Progenitor cell of endocrine pancreas (in vitro differentiated cells): ENCODE results near the gene MBP. TPM values are rescaled to one million over a fixed set of nuclear protein-coding genes. Genes with fewer than 3 reads are reported as not detected.

Source experiments
- DNase-seq: peaks from one replicate; pipeline ENCODE4 v3.0.0; 2021; ENCODE audit warnings: low spot score; ENCODE audit not compliant: unreplicated experiment
- H3K27ac Mint-ChIP-seq: 2 replicates; pipeline ENCODE4 v1.8.0; 2021; ENCODE audit warnings: mild to moderate bottlenecking, moderate library complexity, mixed read lengths
- H3K27me3 Mint-ChIP-seq: 2 replicates; pipeline ENCODE4 v1.8.0; 2021; ENCODE audit warnings: mixed read lengths
- H3K36me3 Mint-ChIP-seq: 2 replicates; pipeline ENCODE4 v1.8.0; 2022; ENCODE audit warnings: mixed read lengths; ENCODE audit not compliant: insufficient read depth
- H3K4me1 Mint-ChIP-seq: 2 replicates; pipeline ENCODE4 v1.8.0; 2021; ENCODE audit warnings: low read depth, mixed read lengths
- H3K4me3 Mint-ChIP-seq: 2 replicates; pipeline ENCODE4 v1.8.0; 2021; ENCODE audit warnings: low read depth, mild to moderate bottlenecking, moderate library complexity, mixed read lengths
- H3K9me3 Mint-ChIP-seq: 2 replicates; pipeline ENCODE4 v1.8.0; 2021; ENCODE audit warnings: low read depth, mixed read lengths
- total RNA-seq: library from RNA; stranded (reverse); gene quantifications from 2 replicates; pipeline ENCODE4 v1.2.1, GENCODE V29; 2021
- TF ChIP-seq, protein P1 (sequence below): fragments of 200-600 bp; sonication (generic); IDR thresholded peaks from one replicate; pipeline ENCODE4 v1.5.0; 2021; ENCODE audit warnings: antibody characterized with exemption, mild to moderate bottlenecking; ENCODE audit not compliant: unreplicated experiment

The MBP gene
- total RNA-seq, 1 donor from 2014 or later: 38.4 TPM

DNA sequence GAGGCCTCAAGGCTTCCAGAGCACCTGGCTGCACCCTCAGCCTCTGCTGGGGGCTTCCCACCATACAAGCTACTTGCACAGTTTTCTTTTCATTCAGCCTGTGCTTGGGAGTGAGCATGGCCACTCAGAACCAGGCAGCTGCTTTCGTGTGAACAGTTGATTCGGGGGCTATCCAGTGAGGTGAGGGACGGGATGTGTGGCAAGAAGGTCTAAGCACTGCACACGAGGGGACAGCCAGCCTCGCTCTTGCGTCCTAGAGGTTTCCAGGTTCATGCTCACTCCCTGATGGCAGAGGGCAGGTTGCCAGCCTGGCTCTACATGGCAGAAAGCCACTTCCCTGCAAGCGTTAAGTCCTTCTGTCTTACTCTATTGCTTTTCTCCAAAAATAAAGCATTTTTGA, 146.2 kb downstream of the MBP start:
- Mint-ChIP-seq H3K4me3 (no peak overlapping the region), H3K36me3 (no peaks in the 10 kb centered on the region), H3K9me3 (no peaks in the 10 kb centered on the region), H3K4me1 (peaks cover 9% of the 10 kb centered on the region), H3K27ac (no peak overlapping the region), H3K27me3 (no peaks in the 10 kb centered on the region)
- TF ChIP-seq, protein P1, sequence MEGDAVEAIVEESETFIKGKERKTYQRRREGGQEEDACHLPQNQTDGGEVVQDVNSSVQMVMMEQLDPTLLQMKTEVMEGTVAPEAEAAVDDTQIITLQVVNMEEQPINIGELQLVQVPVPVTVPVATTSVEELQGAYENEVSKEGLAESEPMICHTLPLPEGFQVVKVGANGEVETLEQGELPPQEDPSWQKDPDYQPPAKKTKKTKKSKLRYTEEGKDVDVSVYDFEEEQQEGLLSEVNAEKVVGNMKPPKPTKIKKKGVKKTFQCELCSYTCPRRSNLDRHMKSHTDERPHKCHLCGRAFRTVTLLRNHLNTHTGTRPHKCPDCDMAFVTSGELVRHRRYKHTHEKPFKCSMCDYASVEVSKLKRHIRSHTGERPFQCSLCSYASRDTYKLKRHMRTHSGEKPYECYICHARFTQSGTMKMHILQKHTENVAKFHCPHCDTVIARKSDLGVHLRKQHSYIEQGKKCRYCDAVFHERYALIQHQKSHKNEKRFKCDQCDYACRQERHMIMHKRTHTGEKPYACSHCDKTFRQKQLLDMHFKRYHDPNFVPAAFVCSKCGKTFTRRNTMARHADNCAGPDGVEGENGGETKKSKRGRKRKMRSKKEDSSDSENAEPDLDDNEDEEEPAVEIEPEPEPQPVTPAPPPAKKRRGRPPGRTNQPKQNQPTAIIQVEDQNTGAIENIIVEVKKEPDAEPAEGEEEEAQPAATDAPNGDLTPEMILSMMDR: no peak
- DNase-seq: no peak

- TF ChIP-seq, protein P1: no peak
- Mint-ChIP-seq H3K4me1 (peaks cover 9% of the 10 kb centered on the region), H3K27me3 (no peaks in the 10 kb centered on the region), H3K36me3 (no peaks in the 10 kb centered on the region), H3K9me3 (no peaks in the 10 kb centered on the region), H3K4me3 (no peak overlapping the region), H3K27ac (no peak overlapping the region)
- DNase-seq: no peak
Observed at GRCh38 chr18:76985951-76986236, 146.7 kb downstream of the MBP start.

- no peak overlapping the region for H3K27ac Mint-ChIP-seq
- DNase-seq: no peak
- H3K4me3 Mint-ChIP-seq: no peak overlapping the region
- no peaks in the 10 kb centered on the region for H3K9me3 Mint-ChIP-seq
- no peaks in the 10 kb centered on the region for H3K36me3 Mint-ChIP-seq
- TF ChIP-seq, protein P1: no peak
- H3K4me1 Mint-ChIP-seq: peaks cover 6% of the 10 kb centered on the region
- no peaks in the 10 kb centered on the region for H3K27me3 Mint-ChIP-seq
Observed at GRCh38 chr18:76985156-76985950, 147.2 kb downstream of the MBP start.

GRCh38 chr18:76984193-76985155, 148.1 kb downstream of the MBP start:
- H3K4me3 Mint-ChIP-seq: no peak overlapping the region
- TF ChIP-seq, protein P1: no peak
- no peak for DNase-seq
- H3K36me3 Mint-ChIP-seq: peaks cover 2% of the 10 kb centered on the region
- no peaks in the 10 kb centered on the region for H3K9me3 Mint-ChIP-seq
- no peak overlapping the region for H3K27ac Mint-ChIP-seq
- H3K27me3 Mint-ChIP-seq: no peaks in the 10 kb centered on the region
- peaks cover 6% of the 10 kb centered on the region for H3K4me1 Mint-ChIP-seq

DNA sequence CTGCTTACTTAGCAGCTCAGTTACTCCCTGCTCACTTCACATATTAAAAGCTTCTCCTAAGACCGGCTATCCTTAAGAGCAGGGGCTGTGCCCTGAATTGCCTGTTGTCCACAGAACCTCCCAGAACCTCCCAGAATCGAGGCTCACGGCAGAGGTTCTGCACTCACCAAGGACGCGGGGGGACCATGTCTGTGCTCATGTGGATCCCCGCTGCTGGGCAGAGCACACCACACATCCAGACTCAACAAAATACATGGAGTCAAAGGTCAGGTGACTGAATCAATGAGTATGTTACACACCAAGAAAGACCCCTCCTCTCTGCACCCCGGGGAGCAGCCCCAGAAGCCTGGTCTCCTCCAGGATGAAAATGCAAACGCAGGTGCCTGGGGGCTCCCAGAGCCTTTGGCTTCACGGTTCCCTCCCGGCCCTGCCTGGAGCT, 149.0 kb downstream of the MBP start:
- H3K4me3 Mint-ChIP-seq: no peak overlapping the region
- H3K36me3 Mint-ChIP-seq: peaks cover 9% of the 10 kb centered on the region
- TF ChIP-seq, protein P1: no peak
- DNase-seq: no peak
- peaks cover 6% of the 10 kb centered on the region for H3K4me1 Mint-ChIP-seq
- H3K27me3 Mint-ChIP-seq: no peaks in the 10 kb centered on the region
- peak overlapping the region; percentile 47 for H3K27ac Mint-ChIP-seq
- H3K9me3 Mint-ChIP-seq: no peaks in the 10 kb centered on the region
